ENCODE measurements around the gene SLC34A2.

SLC34A2 gene

GRCh38 chr4:25727711-25728493 is 72.3 kb downstream of the SLC34A2 start:
- no peak for DNase-seq (ENCODE audit: low spot score)
